ACHN (cell line): ENCODE results near the gene PRRT1B.
"Not testable (repeated sequence)": the region's sequence is repeated elsewhere in the genome, so short reads cannot be mapped to it uniquely, and the experiment has no call there.

Experiments
- DNase-seq: peaks from one replicate; pipeline ENCODE4 v3.0.0-alpha.2; 2015
- in situ Hi-C: cut with HindIII; loops from 2 replicates; pipeline ENCODE4 v1.10.0; 2017; ENCODE audit warnings: low sequenced_read_pairs, low pct_ligation_motif_present, low pct_unique_long_range_greater_than_20kb

PRRT1B gene

DNA sequence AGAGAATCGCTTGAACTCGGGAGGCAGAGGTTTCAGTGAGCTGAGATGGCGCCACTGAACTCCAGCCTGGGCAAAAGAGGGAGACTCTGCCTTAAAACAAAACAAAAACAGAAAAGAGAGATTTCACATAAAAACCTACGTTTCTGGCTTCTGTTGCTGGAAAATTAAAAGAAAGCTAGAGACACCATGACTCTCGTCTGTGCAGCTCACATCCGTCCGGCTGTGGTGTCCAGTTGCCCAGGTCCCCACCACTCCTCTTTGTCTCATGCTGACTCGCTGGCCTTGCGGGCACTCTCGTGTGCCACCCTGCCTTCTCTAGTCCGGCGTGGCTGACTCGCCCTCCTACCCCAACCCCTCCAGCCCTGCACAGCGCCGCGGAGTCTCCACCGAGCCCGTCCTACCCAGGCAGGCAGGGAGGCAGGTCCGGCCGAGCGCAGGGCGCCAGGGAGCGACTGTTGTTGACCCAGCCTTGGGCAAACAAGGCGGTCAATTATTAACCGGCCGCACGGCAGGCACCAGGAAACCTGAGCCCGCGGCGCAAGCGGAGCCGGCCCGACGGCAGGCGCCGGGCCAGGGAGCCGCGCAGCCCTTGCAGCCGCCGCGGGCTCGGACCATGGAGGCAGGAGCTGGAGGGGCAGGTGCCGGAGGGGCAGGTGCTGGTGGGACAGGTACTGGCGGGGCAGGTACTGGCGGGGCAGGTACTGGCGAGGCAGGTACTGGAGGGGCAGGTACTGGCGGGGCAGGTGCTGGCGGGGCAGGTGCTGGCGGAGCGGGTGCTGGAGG lies at the start of gene PRRT1B:
Gene PRRT1B, plus strand, starts transcription at position 521 of the 783 bp plus-strand sequence. Its CDS starts 93 bp downstream, at position 614.
- DNase-seq = peak; percentile 75
- in situ Hi-C loops = no loop called here

- in situ Hi-C loops = no loop called here
Observed at GRCh38 chr9:131495785-131496184, 49.5 kb upstream of the PRRT1B start.

DNA sequence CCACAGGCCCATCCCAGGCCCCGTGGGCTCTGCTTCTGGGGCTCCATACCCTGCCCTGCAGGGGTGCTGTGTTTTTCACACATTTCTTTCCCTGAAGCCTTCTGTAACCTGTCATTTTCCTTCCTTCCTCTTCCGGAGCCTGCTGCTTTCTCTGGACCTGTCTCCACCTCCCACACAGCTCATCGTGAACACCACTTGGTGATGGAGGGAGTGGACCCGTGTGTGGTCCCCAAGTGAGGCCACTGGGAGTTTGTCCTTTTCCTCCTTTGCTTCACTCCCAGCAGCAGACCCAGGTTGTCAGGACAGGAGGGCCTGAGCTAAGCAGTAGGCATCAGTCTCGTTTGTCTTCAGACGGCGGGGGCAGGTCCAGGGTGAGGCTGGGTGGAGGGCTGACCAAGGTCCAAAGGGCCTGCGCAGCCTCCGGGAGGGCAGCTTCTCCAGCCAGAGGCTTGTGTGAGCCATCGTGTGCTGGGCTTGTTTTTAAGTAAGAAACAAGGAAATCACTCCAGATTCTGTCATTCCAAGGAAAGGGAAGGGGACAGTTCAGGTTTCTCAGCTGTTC lies 48.4 kb upstream of the PRRT1B start:
- no peak for DNase-seq
- in situ Hi-C loops = no loop called here

More at GRCh38 chr9:131495785-131496184, 49.5 kb upstream of the PRRT1B start:
- no peak for DNase-seq

DNA sequence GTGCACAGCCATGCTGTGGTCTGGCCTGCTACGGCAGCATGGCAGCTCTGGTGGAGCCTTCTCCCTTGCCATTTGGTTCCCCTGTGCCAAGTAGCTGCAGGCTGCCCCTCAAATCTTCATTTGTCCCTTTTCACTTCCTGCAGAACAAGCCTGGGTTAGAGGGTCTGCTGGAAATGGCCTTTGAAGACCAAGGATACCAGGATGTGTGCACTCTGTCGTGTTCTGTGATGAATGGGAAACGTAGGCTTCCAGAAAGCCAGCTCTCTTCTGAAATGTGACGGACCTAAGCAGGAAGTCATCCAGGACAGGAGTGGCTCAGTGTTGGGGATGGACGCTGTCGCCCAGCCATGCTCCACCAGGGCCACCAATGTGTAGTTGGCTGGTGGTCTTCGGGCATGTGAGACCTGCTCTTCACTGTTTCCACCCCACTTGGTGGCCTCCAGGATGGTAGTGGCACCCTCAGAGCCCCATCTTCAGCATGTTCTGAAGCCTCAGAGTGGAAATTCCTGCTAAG lies 46.0 kb upstream of the PRRT1B start:
- DNase-seq = no peak
- in situ Hi-C loops = no loop called here

DNA sequence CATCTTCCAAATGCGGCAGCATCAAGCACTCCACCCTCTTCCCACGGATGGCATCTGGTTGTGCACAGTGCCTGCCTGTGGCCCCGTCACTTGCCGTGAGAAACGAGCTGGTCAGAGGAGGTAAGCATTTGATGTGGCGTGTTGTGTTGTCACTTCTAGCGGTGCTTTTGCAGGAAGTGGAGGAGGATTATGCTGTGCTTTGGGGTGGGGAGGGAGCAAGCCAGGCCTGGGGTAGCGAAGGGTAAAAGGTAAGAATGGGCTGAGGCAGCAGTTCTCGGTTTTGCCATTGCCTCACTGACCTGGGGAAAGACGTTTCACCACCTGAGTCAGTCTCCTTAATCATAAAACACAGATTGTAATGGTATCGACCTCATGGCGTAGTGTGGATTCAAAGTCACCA lies 44.9 kb upstream of the PRRT1B start:
- in situ Hi-C loops = no loop called here
- no peak for DNase-seq

GRCh38 chr9:131500939-131501541 lies 44.3 kb upstream of the PRRT1B start:
- DNase-seq = peak; percentile 57
- in situ Hi-C loops = no loop called here

DNA sequence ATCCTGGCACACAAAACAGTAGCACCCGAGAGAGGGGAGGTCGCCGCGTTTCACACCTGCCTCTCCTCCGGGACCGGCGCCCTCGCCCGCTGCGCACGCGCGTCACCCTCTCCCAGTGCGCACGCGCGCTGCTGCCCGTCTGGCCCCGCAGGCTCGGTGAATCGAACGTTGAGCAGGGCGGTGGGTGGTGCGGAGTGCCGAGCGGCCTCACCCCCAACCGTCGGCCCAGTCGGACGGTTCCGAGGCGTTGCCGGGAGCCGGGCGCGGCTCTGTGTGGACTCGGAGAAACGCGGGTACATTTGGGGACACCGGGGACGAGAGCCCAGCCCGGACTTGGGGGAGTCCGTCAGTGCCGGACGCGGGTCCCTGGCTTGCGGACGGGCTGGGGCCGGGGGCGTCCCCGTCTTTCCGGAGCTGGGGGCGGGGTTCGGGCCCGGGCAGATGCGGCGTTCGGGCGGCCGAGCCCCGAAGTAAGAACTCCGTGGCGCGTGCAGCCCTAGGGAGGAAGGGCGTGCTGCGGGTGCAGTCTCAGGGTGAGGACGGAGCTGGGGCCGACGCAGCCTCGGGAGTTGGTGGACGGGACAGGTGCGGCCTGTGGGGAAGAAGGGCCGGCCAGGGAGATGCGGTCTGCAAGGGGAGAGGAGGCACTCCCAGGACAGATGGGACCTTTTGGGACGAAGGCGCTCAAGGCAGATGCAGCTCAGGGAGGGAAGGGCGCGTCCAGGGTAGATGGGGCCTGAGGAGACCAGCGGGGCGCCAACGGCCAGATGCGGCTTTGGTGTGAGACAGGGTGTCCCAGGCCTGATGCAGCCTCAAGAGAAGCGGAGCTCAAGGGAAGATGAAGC lies 42.3 kb upstream of the PRRT1B start, which contains the start of gene POMT1:
Gene POMT1, plus strand, starts transcription at position 138 of the 845 bp plus-strand sequence. CDS start 1,301 bp downstream, outside the sequence.
- in situ Hi-C loops = no loop called here
- peak; percentile 80 for DNase-seq

GRCh38 chr9:131503626-131504465 lies 41.5 kb upstream of the PRRT1B start:
- DNase-seq = peak; percentile 27
- in situ Hi-C loops = no loop called here

DNA sequence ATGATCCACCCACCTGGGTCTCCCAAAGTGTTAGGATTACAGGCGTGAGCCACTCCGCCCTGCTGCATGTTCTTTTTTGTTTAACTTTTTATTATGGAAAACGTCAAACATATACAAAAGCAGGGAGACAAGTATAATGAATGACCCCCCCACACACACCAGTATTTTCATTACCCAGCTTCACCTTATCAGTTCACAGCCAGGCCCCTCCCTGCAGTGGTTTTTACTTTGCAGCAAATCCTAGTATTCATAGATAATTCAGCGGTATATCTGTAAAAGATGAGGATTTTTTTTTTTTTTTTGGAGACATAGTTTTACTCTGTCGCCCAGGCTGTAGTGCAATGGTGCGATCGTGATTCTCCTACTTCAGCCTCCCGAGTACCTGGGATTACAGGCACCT lies 40.3 kb upstream of the PRRT1B start:
- in situ Hi-C loops = no loop called here
- no peak for DNase-seq

DNA sequence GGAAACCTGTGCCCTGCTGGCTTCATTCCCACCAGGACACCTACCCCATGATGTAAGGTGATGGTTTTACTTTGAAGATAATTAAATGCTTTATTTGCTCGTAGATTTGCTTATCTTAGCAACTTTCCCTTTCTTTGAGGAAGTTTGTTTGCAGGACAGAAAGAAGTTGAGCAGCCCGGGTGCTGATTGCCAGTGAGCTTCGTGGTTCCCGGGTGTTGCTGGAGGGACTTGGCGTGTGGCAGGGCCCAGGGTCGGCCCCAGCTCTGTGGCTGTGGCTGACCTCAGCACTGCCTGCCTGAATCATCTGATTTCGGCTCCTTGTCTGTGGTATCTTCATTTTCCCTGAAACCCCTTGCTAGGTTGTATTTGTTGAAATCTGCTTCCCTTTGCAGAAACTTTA lies 33.9 kb upstream of the PRRT1B start:
- in situ Hi-C loops = no loop called here
- no peak for DNase-seq

DNA sequence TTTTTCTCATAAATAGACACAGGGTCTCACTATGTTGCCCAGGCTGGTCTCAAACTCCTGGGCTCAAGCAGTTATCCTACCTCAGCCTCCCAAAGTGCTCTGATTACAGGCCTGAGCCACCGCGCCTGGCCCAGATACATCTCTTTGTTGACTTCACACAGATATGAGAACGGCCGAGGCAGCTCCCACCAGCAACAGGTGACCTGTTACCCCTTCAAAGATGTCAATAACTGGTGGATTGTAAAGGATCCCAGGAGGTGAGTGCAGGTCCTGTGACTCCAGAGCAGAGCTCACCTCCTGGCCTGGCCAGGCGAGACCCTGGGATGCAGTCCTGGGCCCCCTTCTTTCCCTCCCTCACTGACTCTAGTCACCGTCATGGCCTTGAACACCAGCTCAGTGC lies 33.4 kb upstream of the PRRT1B start:
- DNase-seq = no peak
- in situ Hi-C loops = no loop called here

- no peak for DNase-seq
- in situ Hi-C loops = no loop called here
Observed at GRCh38 chr9:131513177-131513576, 32.1 kb upstream of the PRRT1B start.

DNA sequence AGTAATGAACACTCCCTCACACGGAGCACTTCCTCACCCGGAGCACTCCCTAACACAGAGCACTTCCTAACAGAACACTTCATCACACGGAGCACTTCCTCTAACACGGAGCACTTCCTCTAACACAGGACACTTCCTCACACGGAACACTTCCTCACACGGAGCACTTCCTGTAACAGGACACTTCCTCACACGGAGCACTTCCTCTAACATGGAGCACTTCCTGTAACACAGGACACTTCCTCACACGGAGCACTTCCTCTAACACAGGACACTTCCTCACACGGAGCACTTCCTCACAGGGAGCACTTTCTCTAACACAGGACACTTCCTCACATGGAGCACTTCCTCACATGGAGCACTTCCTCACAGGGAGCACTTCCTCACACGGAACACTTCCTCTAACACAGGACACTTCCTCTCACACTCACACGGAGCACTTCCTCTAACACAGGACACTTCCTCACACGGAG lies 29.7 kb upstream of the PRRT1B start:
- DNase-seq, in situ Hi-C loops: not testable (repeated sequence)

- no peak for DNase-seq
- in situ Hi-C loops = no loop called here
Observed at GRCh38 chr9:131516100-131516499, 29.2 kb upstream of the PRRT1B start.

GRCh38 chr9:131516930-131517329 lies 28.4 kb upstream of the PRRT1B start:
- DNase-seq = no peak
- in situ Hi-C loops = no loop called here

- no peak for DNase-seq
- in situ Hi-C loops = no loop called here
Observed at GRCh38 chr9:131517761-131518190, 27.5 kb upstream of the PRRT1B start.

- in situ Hi-C loops = no loop called here
- no peak for DNase-seq
Observed at GRCh38 chr9:131518553-131518952, 26.8 kb upstream of the PRRT1B start.

DNA sequence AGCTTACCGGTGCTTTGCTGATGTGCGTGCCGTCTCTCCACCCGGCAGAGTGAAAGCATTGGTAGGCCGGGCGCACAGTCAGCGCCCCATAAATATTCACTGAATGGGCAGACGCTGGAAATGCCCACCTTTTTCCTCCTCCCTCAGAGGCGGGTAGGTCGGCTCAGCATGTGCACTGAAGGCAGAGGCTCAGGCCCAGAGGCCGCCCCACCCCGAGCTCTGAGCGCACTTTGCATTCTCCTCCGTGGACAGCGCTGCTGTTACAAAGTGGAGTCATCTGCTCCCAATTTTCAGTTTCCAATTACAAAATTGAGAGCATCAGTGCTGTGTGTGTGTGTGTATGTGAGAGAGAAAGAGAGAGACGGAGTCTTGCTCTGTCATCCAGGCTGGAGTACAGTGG lies 24.8 kb upstream of the PRRT1B start:
- no peak for DNase-seq
- in situ Hi-C loops = no loop called here
